ENCODE measurements around the gene KIRREL2. TPM values are rescaled to one million over a fixed set of nuclear protein-coding genes. Genes with fewer than 3 reads are reported as not detected.

The KIRREL2 gene
- total and polyA plus RNA-seq, 2 donors (not counting 1 experiment from before 2014, with no cell fraction given), result not detected

- H3K79me2 ChIP-seq (ENCODE audit: control insufficient read depth, insufficient read depth, low read length), result peaks cover 45% of the 10 kb centered on the region
- no peak overlapping the region for H3K9ac ChIP-seq (ENCODE audit: low read length)
- TF ChIP-seq EZH2 (IDR thresholded peaks at IDR 0.05; ENCODE audit: borderline replicate concordance, insufficient read depth, low read depth, low read length, poor library complexity, severe bottlenecking), result no peak
- no peak for TF ChIP-seq CTCF (IDR thresholded peaks at IDR 0.05)
- no peaks in the 10 kb centered on the region for H3K27me3 Mint-ChIP-seq
- H3K4me2 ChIP-seq (replicated peaks; ENCODE audit: low read depth, low read length, poor library complexity, severe bottlenecking), result peak overlapping the region; percentile 2
- no peak overlapping the region for H2AFZ ChIP-seq (ENCODE audit: insufficient read depth, low read depth, low read length, poor library complexity, severe bottlenecking)
- no peak overlapping the region for H3K4me3 ChIP-seq (ENCODE audit: control extremely low read depth in 1 of 5, extremely low read depth in 1 of 5, insufficient read depth in 1 of 5, low read depth in 2 of 5, low read length in 4 of 5)
- peaks cover 15 to 67% of the 10 kb centered on the region in 2 experiments for H3K36me3 ChIP-seq (replicated peaks in 1 of 2; ENCODE audit: control extremely low read depth in 1 of 2, control insufficient read depth in 1 of 2, extremely low read depth in 1 of 2, insufficient read depth in 2 of 2, low read length in 1 of 2)
- H3K27me3 ChIP-seq (replicated peaks in 1 of 4; ENCODE audit: control extremely low read depth in 1 of 4, control insufficient read depth in 3 of 4, insufficient read depth in 4 of 4, low read length in 3 of 4), result no peaks in the 10 kb centered on the region
- H4K20me1 ChIP-seq (ENCODE audit: control insufficient read depth, insufficient read depth, low read length, poor library complexity, severe bottlenecking), result peaks cover 72% of the 10 kb centered on the region
- WGBS (ENCODE audit: insufficient coverage), result over 99% methylated on average over 13 of the region's 13 CpGs
- H3K9me3 Mint-ChIP-seq (ENCODE audit: insufficient read depth), result no peaks in the 10 kb centered on the region
- ATAC-seq (ENCODE audit: low read depth) (no peak), DNase-seq (no peak)
- H3K4me1 ChIP-seq (ENCODE audit: control insufficient read depth in 2 of 2, insufficient read depth in 2 of 2, low read length in 2 of 2), result peaks cover 26 to 38% of the 10 kb centered on the region in 2 donors
- ChIA-PET POLR2A (no interaction called here), CTCF (interaction anchor here (3.6 kb wide), 1 partner anchor 14 kb away, joined by 11 read pairs; no protein-coding TSS in a partner anchor)
- intact Hi-C loops (cut with micrococcal nuclease), result no loop called here
- H3K9me3 ChIP-seq (ENCODE audit: control extremely low read depth in 1 of 3, control insufficient read depth in 2 of 3, insufficient read depth in 1 of 3, low read length in 2 of 3), result peaks cover 0 to 3% (median 0%) of the 10 kb centered on the region in 3 donors
- no peak overlapping the region for H3K27ac Mint-ChIP-seq
- H3K4me3 Mint-ChIP-seq, result peak overlapping the region; percentile 16
- H3K4me1 Mint-ChIP-seq, result peaks cover 41% of the 10 kb centered on the region
- peak overlapping the region in 1 of 2 donors; percentile 100 for H3K27ac ChIP-seq (ENCODE audit: low read length in 2 of 2)
Measured at GRCh38 chr19:35896643-35897040, 39.9 kb downstream of the KIRREL2 start.

GRCh38 chr19:35897706-35898451 lies 41.2 kb downstream of the KIRREL2 start:
- peaks cover 15 to 58% of the 10 kb centered on the region in 2 experiments for H3K36me3 ChIP-seq (replicated peaks in 1 of 2; ENCODE audit: control extremely low read depth in 1 of 2, control insufficient read depth in 1 of 2, extremely low read depth in 1 of 2, insufficient read depth in 2 of 2, low read length in 1 of 2)
- H3K4me3 ChIP-seq (ENCODE audit: control extremely low read depth in 1 of 5, extremely low read depth in 1 of 5, insufficient read depth in 1 of 5, low read depth in 2 of 5, low read length in 4 of 5), result peak overlapping the region; percentile 74 to 100 (median 91)
- POLR2A ChIA-PET, result interaction anchor here (0.6 to 0.7 kb wide), 3 partner anchors 18 to 97 kb away, joined by 3 read pairs; partner anchors contain the start of gene SDHAF1
- H3K9ac ChIP-seq (ENCODE audit: low read length), result peak overlapping the region; percentile 100
- H3K27ac Mint-ChIP-seq, result peak overlapping the region; percentile 98
- peak overlapping the region; percentile 100 for H3K27ac ChIP-seq (ENCODE audit: low read length in 2 of 2)
- peaks cover 0 to 3% (median 0%) of the 10 kb centered on the region in 3 donors for H3K9me3 ChIP-seq (ENCODE audit: control extremely low read depth in 1 of 3, control insufficient read depth in 2 of 3, insufficient read depth in 1 of 3, low read length in 2 of 3)
- peaks cover 65% of the 10 kb centered on the region for H4K20me1 ChIP-seq (ENCODE audit: control insufficient read depth, insufficient read depth, low read length, poor library complexity, severe bottlenecking)
- TF ChIP-seq EZH2 (IDR thresholded peaks at IDR 0.05; ENCODE audit: borderline replicate concordance, insufficient read depth, low read depth, low read length, poor library complexity, severe bottlenecking) (no peak), CTCF (IDR thresholded peaks at IDR 0.05) (no peak)
- DNase-seq, result peak; percentile 27
- no peaks in the 10 kb centered on the region for H3K9me3 Mint-ChIP-seq (ENCODE audit: insufficient read depth)
- peaks cover 51% of the 10 kb centered on the region for H3K4me1 Mint-ChIP-seq
- CTCF ChIA-PET, result interaction anchor here (1.0 to 3.6 kb wide), 3 partner anchors 16 to 34 kb away, joined by 3 to 11 read pairs (median 11); no protein-coding TSS in a partner anchor
- intact Hi-C loops (cut with micrococcal nuclease), result no loop called here
- no peak overlapping the region for H2AFZ ChIP-seq (ENCODE audit: insufficient read depth, low read depth, low read length, poor library complexity, severe bottlenecking)
- 98% methylated on average over 11 of the region's 13 CpGs for WGBS (ENCODE audit: insufficient coverage)
- H3K79me2 ChIP-seq (ENCODE audit: control insufficient read depth, insufficient read depth, low read length), result peaks cover 45% of the 10 kb centered on the region
- no peaks in the 10 kb centered on the region for H3K27me3 ChIP-seq (replicated peaks in 1 of 4; ENCODE audit: control extremely low read depth in 1 of 4, control insufficient read depth in 3 of 4, insufficient read depth in 4 of 4, low read length in 3 of 4)
- H3K27me3 Mint-ChIP-seq, result no peaks in the 10 kb centered on the region
- H3K4me2 ChIP-seq (replicated peaks; ENCODE audit: low read depth, low read length, poor library complexity, severe bottlenecking), result peak overlapping the region; percentile 79
- H3K4me1 ChIP-seq (ENCODE audit: control insufficient read depth in 2 of 2, insufficient read depth in 2 of 2, low read length in 2 of 2), result peaks cover 38 to 51% of the 10 kb centered on the region in 2 donors
- no peak for ATAC-seq (ENCODE audit: low read depth)
- H3K4me3 Mint-ChIP-seq, result peak overlapping the region; percentile 94

Data from B cell (primary cell).